CD4-positive, alpha-beta T cell (primary cell): ENCODE results near the gene CHD2. TPM values are rescaled to one million over a fixed set of nuclear protein-coding genes. Genes with fewer than 3 reads are reported as not detected.

Experiments used
- ATAC-seq: fragments of 200-7000 bp; cut with Tn5 transposase; one replicate; pipeline ENCODE4 v1.10.0; 2022; ENCODE audit warnings: mild to moderate bottlenecking; ENCODE audit not compliant: poor library complexity
- CTCF ChIA-PET: fragments of 350-600 bp; sonication (Branson Sonifier 250); formaldehyde crosslinking; loops from one replicate; lab custom pipeline; 2021; ENCODE audit warnings: antibody characterized with exemption, inconsistent platforms; lab: Charles Lee
- POLR2A ChIA-PET: fragments of 350-600 bp; sonication (Branson Sonifier 250); formaldehyde crosslinking; loops from one replicate; lab custom pipeline; 2021; ENCODE audit warnings: antibody characterized with exemption, inconsistent platforms; lab: Charles Lee
- DNase-seq, 14 experiments: peaks; one replicate each; pipeline ENCODE4 v3.0.0-alpha.2; 2013 to 2020; ENCODE audit warnings: mixed read lengths in 2 of 14
- H3K27ac ChIP-seq, 2 donors: one replicate each; pipeline versions ENCODE4 v1.5.1 to v1.7.0; 2013; ENCODE audit warnings: low read length in 2 of 2, low read depth in 1 of 2, mild to moderate bottlenecking in 1 of 2
- H3K27me3 ChIP-seq, 2 experiments: 1 replicate in 1 of 2; 2 replicates in 1 of 2; pipeline versions ENCODE4 v1.6.1 to v1.7.0; 2013; ENCODE audit warnings: low read length in 2 of 2, control low read depth in 1 of 2, mild to moderate bottlenecking in 1 of 2, moderate library complexity in 1 of 2; ENCODE audit not compliant: insufficient read depth in 2 of 2, control insufficient read depth in 1 of 2
- H3K36me3 ChIP-seq: one replicate; pipeline ENCODE4 v1.6.1; 2013; ENCODE audit warnings: low read length, control low read depth; ENCODE audit not compliant: insufficient read depth
- H3K4me1 ChIP-seq: one replicate; pipeline ENCODE4 v1.6.1; 2013; ENCODE audit warnings: low read length, control low read depth; ENCODE audit not compliant: insufficient read depth
- H3K4me3 ChIP-seq: one replicate; pipeline ENCODE4 v1.5.1; 2013; ENCODE audit warnings: mild to moderate bottlenecking, low read length, moderate library complexity
- H3K9me3 ChIP-seq, 2 experiments: 1 replicate in 1 of 2; 2 replicates in 1 of 2; pipeline versions ENCODE4 v1.6.1 to v1.7.0; 2013; ENCODE audit warnings: low read length in 2 of 2, mild to moderate bottlenecking in 2 of 2, control low read depth in 1 of 2, moderate library complexity in 1 of 2; ENCODE audit not compliant: control insufficient read depth in 1 of 2, insufficient read depth in 1 of 2
- H3K27ac Mint-ChIP-seq: one replicate; pipeline ENCODE4 v1.8.0; 2020; ENCODE audit warnings: mixed read lengths
- H3K27me3 Mint-ChIP-seq: one replicate; pipeline ENCODE4 v1.8.0; 2021; ENCODE audit warnings: mixed read lengths
- H3K36me3 Mint-ChIP-seq: one replicate; pipeline ENCODE4 v1.8.0; 2021; ENCODE audit warnings: low read depth, mixed read lengths
- H3K4me1 Mint-ChIP-seq: one replicate; pipeline ENCODE4 v1.8.0; 2021; ENCODE audit warnings: low read depth, mixed read lengths
- H3K4me3 Mint-ChIP-seq: one replicate; pipeline ENCODE4 v1.8.0; 2020; ENCODE audit warnings: mild to moderate bottlenecking, mixed read lengths
- H3K9me3 Mint-ChIP-seq: one replicate; pipeline ENCODE4 v1.8.0; 2020; ENCODE audit warnings: mixed read lengths
- intact Hi-C, 2 experiments: fragments of 100-400 bp; cut with DNase I in 1 of 2; cut with micrococcal nuclease in 1 of 2; formaldehyde crosslinking; loops; one replicate each; pipeline versions ENCODE4 v1.15.1 to v1.9.0; 2023 to 2025; cut with DNase I, micrococcal nuclease
- total RNA-seq, 174 experiments: library from RNA in 2 of 174; stranded (reverse) in 2 of 174; gene quantifications; one replicate each; pipeline ENCODE4 v1.2.3 and lab custom pipeline; 2021 to 2026
- TF ChIP-seq, protein P1 (sequence below): fragments of 200-600 bp; IDR thresholded peaks from one replicate; pipeline ENCODE4 v1.8.0; 2022; ENCODE audit warnings: antibody characterized with exemption, mild to moderate bottlenecking

CHD2 gene
- total RNA-seq, 2 experiments from 2014 or later: 615 to 660 TPM

DNA sequence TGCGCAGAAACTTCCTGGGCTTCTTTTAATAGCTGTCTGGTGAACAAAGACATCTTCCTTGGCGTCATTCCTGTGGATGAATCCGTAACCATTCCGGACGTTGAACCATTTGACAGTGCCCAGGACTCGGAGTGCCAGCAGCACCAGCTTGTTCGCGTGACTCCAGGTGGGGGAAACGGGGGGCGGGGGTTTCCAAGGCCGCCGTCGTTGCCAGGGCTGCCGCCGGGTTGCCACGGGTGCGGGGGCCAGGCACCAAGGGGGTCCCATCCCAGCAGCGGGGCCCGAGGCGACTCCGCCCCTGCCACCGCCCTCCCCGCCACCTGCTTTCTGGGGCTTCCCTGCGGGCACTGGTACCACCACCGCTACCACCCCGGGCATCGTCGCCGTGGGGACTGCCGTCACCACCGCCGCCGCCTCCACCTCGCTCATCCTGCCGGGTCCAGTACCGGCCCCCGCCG, 166.1 kb downstream of the CHD2 start:
- Histone ChIP-seq H3K27me3 (peaks cover 11 to 13% of the 10 kb centered on the region in 2 experiments), H3K4me3 (no peak overlapping the region), H3K4me1 (no peaks in the 10 kb centered on the region), H3K27ac (no peak overlapping the region), H3K9me3 (no peaks in the 10 kb centered on the region), H3K36me3 (no peaks in the 10 kb centered on the region)
- ChIA-PET CTCF (no interaction called here), POLR2A (no interaction called here)
- TF ChIP-seq, protein P1, sequence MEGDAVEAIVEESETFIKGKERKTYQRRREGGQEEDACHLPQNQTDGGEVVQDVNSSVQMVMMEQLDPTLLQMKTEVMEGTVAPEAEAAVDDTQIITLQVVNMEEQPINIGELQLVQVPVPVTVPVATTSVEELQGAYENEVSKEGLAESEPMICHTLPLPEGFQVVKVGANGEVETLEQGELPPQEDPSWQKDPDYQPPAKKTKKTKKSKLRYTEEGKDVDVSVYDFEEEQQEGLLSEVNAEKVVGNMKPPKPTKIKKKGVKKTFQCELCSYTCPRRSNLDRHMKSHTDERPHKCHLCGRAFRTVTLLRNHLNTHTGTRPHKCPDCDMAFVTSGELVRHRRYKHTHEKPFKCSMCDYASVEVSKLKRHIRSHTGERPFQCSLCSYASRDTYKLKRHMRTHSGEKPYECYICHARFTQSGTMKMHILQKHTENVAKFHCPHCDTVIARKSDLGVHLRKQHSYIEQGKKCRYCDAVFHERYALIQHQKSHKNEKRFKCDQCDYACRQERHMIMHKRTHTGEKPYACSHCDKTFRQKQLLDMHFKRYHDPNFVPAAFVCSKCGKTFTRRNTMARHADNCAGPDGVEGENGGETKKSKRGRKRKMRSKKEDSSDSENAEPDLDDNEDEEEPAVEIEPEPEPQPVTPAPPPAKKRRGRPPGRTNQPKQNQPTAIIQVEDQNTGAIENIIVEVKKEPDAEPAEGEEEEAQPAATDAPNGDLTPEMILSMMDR: no peak
- Mint-ChIP-seq H3K27ac (no peak overlapping the region), H3K27me3 (peaks cover 26% of the 10 kb centered on the region), H3K36me3 (no peaks in the 10 kb centered on the region), H3K4me3 (no peak overlapping the region), H3K9me3 (no peaks in the 10 kb centered on the region), H3K4me1 (no peaks in the 10 kb centered on the region)
- no peak for DNase-seq
- ATAC-seq: no peak
- intact Hi-C loops: no loop called here

DNA sequence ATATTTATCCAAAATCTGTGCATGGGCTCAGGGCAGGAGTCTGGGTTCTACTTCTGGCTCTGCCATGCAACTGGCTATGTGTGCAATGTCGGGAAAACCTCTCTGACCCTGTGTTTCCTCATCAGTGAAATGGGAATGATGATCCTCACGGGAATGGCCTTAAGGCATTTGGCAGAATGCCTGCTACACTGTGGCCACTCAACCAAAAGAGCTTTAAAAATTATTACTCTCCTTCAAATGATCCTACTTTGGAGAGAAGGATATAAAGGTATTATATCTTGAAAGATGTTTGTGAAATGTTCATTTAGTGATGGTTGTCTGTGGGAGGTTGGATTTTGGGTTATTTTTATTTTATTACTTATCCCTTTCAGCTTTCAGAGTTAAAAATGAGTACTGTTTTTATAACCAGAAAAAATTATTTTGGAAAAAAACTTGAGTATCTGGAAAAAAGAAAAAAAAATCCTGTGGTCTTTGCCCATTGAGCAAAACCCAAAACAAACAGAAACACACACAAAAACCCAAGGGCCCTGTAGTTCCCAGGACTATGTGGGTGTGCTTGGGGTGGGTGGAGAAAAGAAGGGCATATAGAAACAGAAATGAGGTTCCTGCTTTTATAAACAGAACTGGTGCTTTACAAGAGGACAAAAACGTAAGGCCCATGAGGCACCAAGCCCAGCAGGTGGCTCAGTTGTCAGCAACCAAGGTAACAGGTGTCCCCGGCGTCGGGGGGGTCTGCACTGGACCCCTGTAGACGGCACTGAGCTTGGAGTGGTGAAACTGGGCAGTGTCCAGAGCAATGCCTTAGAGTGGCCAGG, 166.9 kb downstream of the CHD2 start:
- POLR2A ChIA-PET: no interaction called here

DNA sequence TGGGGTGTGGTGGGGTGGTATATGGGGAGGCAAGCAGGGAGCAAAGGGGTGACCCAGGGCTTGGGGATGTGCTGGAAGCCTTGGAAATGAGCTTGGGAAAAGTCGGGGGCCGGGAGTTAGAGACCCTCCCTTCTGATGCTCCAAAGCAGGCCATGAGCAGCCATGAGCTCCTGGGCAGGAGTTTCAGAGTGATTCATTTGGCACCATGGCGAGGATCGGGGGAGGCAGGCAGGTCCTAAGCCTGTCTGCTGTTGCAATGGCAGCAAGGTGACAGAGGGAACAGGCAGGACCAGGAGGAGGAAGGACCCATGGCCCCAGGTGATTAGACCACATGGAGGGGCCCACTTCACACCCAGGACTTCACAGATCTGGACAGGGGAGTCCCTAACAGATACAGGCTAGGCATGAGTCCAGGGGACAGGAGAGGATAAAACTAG, 167.5 kb downstream of the CHD2 start:
- Mint-ChIP-seq H3K27me3 (peaks cover 40% of the 10 kb centered on the region), H3K36me3 (no peaks in the 10 kb centered on the region), H3K4me3 (no peak overlapping the region), H3K27ac (no peak overlapping the region), H3K9me3 (no peaks in the 10 kb centered on the region), H3K4me1 (peaks cover 5% of the 10 kb centered on the region)
- intact Hi-C loops: no loop called here
- H3K27me3 ChIP-seq: peaks cover 25 to 27% of the 10 kb centered on the region in 2 experiments
- H3K4me1 ChIP-seq: peaks cover 7% of the 10 kb centered on the region
- peaks cover 0 to 10% of the 10 kb centered on the region in 2 experiments for H3K9me3 ChIP-seq
- ATAC-seq: no peak
- ChIA-PET CTCF (no interaction called here), POLR2A (no interaction called here)
- H3K27ac ChIP-seq: no peak overlapping the region
- H3K4me3 ChIP-seq: no peak overlapping the region
- no peak for DNase-seq
- TF ChIP-seq, protein P1: no peak
- no peaks in the 10 kb centered on the region for H3K36me3 ChIP-seq

More for the DNA sequence above, 166.9 kb downstream of the CHD2 start:
- no peaks in the 10 kb centered on the region for H3K36me3 Mint-ChIP-seq
- ATAC-seq (no peak), DNase-seq (no peak)
- CTCF ChIA-PET: no interaction called here
- peaks cover 34% of the 10 kb centered on the region for H3K27me3 Mint-ChIP-seq
- H3K9me3 Mint-ChIP-seq: no peaks in the 10 kb centered on the region
- Histone ChIP-seq H3K27ac (no peak overlapping the region), H3K9me3 (peaks cover 0 to 5% of the 10 kb centered on the region in 2 experiments), H3K4me3 (no peak overlapping the region), H3K36me3 (no peaks in the 10 kb centered on the region), H3K4me1 (peaks cover under 1% of the 10 kb centered on the region), H3K27me3 (peaks cover 19 to 21% of the 10 kb centered on the region in 2 experiments)
- H3K4me3 Mint-ChIP-seq: no peak overlapping the region
- TF ChIP-seq, protein P1: no peak
- intact Hi-C loops: no loop called here
- no peak overlapping the region for H3K27ac Mint-ChIP-seq
- peaks cover 4% of the 10 kb centered on the region for H3K4me1 Mint-ChIP-seq
